Vagina (tissue), 2 donors: ENCODE results near the gene SPDYC.

Experiments
- CTCF ChIP-seq, 3 experiments: fragments of 450-650 bp in 2 of 3; fragments of 200-600 bp in 1 of 3; sonication (generic) in 1 of 3; IDR thresholded peaks; one replicate each; pipeline ENCODE4 v1.5.1; 2017 to 2019; ENCODE audit warnings: antibody characterized with exemption in 3 of 3, mild to moderate bottlenecking in 2 of 3, moderate library complexity in 2 of 3
- POLR2AphosphoS5 ChIP-seq, 2 donors: sonication (generic); formaldehyde crosslinking; IDR thresholded peaks; one replicate each; pipeline ENCODE4 v1.9.0; 2017; ENCODE audit warnings: antibody characterized with exemption in 2 of 2, mild to moderate bottlenecking in 2 of 2, low read depth in 1 of 2; ENCODE audit not compliant: insufficient read depth in 1 of 2

GRCh38 chr11:65206901-65207300 is 36.9 kb downstream of the SPDYC start:
- TF ChIP-seq CTCF (IDR thresholded peaks at IDR 0.05) (no peak), POLR2AphosphoS5 (IDR thresholded peaks at IDR 0.05; ENCODE audit: insufficient read depth in 1 of 2, low read depth in 1 of 2) (no peak)
